HG03135 (cell line): ENCODE measurements around the gene ENOSF1.
"Not testable (repeated sequence)": the region's sequence is repeated elsewhere in the genome, so short reads cannot be mapped to it uniquely, and the experiment has no call there.

ENCODE experiments used
- ATAC-seq: cut with Tn5 transposase; IDR thresholded peaks from one replicate; pipeline ENCODE4 v1.9.1; 2021; ENCODE audit warnings: mild to moderate bottlenecking, moderate library complexity; ENCODE audit not compliant: unreplicated experiment

Gene ENOSF1, protein sequence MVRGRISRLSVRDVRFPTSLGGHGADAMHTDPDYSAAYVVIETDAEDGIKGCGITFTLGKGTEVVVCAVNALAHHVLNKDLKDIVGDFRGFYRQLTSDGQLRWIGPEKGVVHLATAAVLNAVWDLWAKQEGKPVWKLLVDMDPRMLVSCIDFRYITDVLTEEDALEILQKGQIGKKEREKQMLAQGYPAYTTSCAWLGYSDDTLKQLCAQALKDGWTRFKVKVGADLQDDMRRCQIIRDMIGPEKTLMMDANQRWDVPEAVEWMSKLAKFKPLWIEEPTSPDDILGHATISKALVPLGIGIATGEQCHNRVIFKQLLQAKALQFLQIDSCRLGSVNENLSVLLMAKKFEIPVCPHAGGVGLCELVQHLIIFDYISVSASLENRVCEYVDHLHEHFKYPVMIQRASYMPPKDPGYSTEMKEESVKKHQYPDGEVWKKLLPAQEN

DNA sequence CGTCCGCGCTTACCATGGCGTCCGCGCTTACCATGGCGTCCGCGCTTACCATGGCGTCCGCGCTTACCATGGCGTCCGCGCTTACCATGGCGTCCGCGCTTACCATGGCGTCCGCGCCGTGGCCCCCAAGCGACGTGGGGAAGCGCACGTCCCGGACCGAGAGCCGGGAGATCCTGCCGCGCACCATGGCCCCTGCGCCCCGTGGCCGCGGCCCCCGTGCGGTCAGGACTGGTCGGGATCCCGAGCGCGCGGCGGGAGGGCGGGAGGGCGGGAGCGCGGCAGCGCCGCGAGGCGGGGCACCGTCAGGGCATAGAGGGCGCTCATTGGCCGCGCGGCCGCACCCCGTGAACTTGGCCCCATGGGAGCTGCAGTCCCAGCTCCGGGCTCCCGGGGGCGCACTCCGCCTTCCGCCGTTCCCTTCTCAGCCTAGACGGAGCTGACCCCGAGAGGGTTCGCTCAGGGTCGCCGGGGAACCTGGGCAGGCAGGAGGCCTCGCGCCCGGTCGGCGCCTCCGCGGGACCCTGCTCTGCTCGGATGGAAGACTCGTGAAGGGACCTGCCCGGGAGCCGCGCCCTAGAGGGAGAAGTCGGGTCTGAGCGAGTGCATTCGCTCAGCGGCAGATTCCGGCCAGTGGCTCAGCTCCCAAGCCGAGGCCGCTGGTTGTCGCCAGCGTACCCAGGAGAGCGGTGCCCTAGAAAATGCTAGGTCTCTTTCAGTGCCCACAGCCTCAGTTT is at the start of gene ENOSF1:
Gene ENOSF1, minus strand, starts transcription at position 230 of the 734 bp plus-strand sequence. Its CDS starts 43 bp downstream, at position 187.
- ATAC-seq = peak; percentile 86

DNA sequence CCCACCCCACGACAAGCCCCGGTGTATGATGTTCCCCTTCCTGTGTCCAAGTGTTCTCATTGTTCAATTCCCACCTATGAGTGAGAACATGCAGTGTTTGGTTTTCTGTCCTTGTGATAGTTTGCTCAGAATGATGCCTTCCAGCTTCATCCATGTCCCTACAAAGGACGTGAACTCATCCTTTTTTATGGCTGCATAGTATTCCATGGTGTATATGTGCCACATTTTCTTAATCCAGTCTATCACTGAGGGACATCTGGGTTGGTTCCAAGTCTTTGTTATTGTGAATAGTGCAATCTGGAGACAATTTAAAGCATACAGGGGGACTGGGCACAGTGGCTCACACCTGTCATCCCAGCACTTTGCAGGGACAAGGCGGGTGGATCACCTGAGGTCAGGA is 47.4 kb upstream of the ENOSF1 start:
- ATAC-seq = not testable (repeated sequence)

DNA sequence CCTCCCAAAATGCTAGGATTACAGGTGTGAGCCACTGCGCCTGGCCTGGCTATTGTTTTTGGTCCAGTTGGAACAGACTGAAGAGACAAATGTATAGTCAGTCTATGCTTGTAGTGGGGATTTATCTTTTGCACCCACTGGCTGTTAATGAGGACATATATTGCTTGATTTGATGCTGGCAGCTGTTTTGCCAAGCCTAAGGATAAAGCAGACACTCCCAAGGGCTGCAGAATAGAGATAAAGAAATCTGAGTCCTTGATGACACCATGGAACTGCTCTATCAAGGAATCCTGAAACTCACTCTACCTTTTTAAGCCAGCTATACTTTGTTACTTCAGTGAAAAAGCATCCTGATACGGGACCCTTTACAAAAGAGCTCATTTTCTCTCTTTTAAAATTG is 43.1 kb upstream of the ENOSF1 start:
- ATAC-seq = no peak

DNA sequence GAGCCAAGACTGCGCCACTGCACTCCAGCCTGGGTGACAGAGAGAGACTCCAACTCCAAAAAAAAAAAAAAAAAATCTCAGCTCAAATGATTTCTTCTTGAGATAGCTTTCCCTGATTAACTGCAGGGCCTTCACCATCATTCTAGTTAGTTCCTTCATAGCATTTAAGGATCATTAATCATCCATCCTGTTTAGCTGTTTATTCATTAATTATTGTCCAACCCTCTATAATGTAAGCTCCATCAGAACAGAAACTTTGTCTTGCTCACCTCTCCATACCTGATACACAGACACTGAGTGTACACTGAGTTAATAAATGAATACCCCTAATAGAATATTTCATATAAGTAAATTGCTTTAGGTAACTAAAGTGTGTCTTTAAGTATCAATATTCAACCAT is 42.2 kb upstream of the ENOSF1 start:
- no peak for ATAC-seq

DNA sequence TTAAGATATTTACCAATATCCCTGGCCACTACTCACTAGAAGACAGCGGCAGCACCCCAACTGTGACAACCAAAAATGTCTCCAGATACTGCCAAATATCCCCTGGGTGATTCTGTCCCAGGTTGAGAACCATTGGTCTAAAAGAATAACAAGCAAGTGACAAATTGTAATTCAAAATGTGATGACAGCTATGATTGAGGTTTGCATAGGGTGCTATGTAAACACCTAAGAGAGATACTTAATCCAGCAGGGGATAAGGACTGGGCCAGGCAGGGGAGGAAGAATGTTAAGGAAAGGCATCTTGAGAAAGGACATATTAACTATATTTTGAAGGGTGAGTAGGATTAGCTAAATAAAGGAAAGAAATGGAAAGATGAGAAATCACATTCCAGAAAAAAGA is 38.0 kb upstream of the ENOSF1 start:
- ATAC-seq = no peak

DNA sequence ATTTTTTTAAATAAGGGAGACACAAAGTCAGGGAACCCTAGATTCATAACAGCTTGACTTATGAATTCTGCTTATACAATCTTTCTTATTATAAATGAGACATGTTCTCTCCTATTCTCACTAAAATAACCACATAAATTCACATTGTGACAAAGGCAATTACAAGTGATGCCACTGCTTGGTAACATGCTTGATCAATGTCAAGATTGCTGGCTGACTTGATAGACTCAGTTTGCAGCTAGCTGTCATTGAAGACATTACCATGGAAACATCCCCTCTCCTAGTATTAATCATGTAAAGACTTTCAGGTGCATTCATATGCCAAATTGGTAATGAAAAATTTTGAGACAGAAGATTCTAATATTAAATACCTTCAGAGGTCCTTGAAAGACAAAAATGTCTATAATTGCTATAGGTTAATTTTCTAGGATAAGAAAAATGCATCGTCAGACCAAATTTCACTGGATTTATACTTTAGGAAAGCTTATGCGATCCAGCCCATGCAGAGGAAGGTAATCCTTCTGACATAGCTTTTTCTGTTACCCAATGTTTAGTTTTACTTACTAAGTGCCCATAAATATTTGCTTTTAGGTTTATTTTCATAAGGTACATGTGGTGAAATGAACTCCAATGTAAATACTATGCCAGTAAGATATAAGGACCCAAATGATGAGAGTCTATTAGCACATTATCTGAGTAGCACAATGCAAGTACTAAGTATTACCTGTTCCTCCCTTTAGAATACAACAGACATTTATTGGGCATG is 32.6 kb upstream of the ENOSF1 start:
- no peak for ATAC-seq

DNA sequence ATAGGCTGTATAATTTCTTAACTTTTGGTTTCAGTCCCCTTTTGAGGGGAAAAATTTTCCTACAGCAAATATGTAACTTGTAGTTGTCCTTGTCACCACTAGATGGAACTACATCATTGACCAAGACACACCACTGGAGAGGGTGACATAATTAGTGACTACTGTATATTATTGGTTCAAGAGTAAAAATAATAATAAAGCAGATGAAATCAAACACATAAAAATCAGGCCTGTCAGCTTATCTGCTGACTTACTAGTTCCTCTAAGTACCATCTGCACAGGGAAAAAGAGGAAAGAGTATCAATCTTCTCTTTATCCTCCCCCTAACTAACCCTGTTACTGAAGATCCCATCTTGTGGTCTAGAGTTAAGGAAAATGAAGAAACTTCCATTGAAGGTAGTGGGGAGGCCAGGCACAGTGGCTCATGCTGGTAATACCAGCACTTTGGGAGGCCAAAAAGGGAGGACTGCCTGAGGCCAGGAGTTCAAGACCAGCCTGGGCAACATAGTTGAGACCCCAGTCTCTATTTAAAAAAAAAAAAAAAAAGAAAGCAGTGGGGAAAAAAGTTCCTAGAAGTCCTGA is 29.6 kb upstream of the ENOSF1 start:
- ATAC-seq = peak; percentile 82

DNA sequence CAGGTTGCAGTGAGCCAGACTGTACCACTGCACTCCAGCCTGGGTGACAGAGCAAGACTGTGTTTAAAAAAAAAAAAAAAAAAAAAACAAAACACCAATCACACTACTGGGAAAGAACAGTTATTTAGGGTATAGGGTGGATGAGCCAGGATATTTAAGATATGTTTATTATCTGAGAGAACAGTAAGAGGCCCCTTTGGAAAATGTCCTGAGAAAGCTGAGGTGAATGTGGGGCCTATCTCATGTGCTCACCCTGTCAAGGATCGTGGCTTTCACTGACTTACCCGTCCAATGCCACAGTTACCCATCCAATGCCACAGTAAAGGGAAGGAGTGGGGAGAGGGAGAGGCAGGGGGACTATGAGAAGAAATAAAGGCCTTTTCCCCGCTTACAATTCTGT is 19.9 kb upstream of the ENOSF1 start:
- no peak for ATAC-seq

DNA sequence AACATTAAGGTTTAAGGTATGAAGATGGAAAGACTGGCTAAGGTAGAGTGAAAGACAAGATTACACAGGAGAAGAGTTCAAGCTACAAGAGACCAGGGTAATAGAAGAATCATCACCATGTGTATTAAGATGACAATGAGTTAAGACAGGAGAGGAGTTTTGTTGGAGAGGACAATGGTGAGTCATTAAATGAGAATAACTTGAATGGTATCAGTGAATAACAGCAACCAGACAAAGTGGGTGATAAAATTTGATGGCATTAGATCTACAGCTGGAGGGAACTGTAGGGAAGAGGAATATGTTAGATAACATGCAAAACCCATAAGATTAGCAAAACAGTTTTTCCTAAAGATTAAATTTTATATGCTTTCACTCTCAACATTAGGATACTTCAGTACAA is 18.8 kb upstream of the ENOSF1 start:
- ATAC-seq = no peak

DNA sequence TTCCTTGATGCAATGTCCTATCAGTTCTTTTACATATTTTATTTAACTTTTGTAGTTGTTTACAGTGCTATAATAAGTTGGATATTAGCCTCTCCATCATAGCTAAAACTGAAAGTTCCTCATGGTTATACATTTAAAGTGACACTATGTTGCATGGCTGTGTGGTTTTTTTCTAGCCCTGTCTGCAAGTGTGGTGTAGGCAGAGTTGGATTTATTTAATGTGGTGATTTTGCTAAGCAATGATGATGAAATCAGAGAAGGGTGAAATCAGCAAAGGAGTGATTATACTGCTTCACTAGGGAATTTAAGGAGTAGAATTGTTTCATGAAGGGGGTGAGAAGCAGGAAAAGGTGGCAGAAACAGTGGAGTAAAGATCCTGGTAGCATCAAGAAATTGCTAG is 18.3 kb upstream of the ENOSF1 start:
- no peak for ATAC-seq

DNA sequence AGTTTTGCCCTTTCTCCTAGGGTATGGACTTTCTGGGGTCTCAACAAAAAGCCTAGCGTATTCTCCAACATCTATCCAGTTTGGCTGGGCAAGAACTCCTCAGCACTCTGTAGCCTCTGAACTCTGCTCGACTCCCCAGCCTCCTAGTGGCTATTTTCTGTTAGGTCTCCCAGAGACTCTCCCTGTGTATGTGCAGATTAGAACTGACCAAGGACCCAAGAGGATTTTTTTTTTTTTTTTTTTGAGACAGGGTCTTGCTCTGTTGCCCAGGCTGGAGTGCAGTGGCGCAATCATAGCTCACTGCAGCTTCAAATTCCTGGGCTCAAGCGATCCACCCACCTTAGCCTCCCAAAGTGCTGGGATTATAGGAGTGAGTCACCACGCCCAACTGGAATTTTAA is 17.7 kb upstream of the ENOSF1 start:
- ATAC-seq = not testable (repeated sequence)

DNA sequence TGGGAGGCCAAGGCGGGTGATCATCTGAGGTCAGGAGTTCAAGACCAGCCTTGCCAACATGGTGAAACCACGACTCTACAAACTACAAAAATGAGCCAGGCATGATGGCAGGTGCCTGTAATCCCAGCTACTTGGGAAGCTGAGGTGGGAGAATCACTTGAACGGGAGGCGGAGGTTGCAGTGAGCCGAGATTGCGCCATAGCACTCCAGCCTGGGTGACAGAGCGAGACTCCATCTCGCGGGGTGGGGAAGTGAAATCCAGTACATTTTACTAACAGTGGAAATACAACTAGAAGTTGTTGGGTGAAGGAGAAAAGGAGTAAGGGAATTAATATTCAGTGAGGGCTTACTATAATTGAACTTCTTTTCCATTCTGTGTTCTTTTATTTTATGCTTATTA is 13.2 kb upstream of the ENOSF1 start:
- no peak for ATAC-seq

DNA sequence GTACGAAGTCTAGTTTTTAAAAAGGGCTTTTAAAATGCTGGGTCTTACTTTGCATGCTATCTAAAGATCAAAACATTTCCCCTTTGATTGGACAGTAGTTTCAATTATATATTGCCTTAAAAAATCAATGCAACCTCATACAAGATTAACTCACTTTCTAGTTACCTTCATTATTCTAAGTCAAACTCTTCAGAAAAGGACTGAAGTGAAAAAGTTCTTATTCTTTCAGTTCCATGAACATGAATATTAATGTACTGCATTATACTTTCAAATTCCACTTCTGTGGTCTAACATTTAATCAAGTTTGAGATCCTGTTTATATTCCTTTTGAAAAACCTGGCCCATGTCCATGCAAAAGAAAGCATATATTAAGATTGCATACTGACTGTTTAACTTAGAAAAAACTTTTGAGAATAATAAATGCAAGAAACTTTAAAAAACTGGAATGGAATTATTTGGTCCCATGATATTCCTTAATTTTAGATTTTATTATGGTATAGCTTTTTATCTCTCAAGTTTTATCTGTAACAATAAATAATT is 11.2 kb upstream of the ENOSF1 start:
- ATAC-seq = no peak

DNA sequence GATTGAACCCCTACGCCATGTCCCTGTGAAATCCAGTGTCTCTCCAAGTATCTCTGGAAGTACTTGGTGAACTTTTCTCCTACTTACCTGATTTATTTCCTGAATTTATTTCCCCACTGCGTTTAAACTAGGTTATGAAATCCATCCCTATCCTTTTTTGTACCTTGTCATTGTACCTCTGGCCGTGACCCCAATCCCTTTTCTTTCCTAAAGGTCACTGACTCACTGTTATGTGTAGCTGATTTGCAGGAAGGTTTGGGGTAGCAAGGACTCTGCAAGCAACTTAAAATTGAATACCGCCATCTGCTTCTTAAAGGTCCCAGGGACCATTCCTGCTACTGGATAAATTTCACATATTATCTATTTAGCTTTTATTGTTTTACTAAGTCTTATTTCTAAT is 4.6 kb upstream of the ENOSF1 start:
- no peak for ATAC-seq

DNA sequence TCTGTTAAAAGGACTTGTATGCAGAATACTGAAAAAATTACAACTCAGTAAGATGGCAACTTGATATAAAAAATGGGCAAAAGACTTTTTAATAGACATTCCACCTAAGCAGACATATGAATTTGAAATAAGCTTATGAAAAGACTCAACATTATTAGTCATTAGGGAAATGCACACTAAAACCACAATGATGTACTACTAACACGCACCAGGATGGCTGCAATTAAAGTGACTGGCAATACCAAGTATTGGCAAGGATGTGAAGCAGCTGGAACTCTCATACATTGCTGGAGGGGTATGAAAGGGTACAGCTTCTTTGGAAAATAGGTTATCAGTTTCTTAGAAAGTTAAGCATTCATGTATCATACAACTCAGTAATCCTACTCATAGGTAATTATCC is 3.2 kb upstream of the ENOSF1 start:
- no peak for ATAC-seq

DNA sequence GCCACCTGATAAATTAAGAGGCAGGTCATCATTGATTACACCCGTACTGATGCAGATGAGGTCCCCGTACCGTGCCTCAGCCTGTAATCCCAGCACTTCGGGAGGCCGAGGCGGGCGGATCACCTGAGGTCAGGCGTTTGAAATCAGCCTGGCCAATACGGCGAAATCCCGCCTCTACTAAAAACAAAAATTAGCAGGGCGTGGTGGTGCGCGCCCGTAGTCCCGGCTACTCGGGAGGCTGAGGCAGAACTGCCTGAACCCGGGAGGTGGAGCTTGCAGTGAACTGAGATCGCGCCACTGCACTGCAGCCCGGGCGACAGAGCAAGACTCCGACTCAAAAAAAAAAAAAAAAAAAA is 683 bp upstream of the ENOSF1 start:
- no peak for ATAC-seq

DNA sequence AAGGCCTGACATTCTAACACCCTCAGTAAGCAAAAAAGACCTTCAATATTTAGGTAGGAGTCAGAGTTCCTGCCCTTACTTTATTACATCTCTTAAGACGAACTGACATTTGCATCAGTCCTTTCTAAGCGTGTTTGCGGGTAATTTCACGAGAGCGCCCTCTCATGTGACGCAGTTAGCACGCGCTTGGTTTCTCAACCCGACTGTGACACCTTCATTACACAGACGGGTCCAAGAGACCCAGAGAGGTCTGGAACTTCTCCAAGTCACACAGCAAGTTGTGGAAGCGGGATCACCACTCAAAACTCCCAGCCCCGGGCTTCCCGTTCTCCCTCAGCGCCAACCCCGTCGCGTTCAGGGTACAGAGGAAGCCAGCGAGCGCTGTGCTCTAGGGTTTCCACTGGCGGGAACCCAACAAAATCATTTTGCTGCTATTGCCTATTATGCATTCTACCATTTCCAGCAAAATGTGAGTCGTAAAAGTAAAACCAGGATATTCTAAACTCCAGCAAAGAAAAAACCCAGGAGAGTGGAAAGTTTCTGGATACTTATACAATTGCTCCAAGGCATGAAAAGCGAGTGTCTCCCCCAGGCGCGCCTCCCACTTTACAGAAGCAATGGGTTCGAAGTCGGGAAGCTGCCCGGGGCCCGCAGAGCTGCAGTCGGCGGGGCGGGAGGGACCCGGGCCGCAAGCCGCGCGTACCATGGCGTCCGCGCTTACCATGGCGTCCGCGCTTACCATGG is 601 bp downstream of the ENOSF1 start:
- peak; percentile 67 for ATAC-seq

DNA sequence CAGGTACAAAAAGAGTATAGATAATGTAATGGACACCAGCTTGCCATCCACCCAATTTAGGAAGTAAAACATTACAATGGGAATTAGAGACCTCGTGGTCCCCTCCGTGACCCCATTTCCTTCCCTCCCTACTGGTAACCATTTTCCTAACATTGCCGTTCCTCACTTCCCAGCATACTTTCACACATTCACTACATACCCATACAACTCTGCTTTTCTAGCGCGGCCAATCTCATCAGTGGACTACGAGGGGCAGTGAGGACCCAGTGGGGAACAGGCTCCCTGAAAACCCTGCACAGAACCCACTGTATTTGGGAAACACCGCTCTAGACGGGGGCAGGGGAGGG is 1.1 kb downstream of the ENOSF1 start:
- peak; percentile 16 for ATAC-seq

DNA sequence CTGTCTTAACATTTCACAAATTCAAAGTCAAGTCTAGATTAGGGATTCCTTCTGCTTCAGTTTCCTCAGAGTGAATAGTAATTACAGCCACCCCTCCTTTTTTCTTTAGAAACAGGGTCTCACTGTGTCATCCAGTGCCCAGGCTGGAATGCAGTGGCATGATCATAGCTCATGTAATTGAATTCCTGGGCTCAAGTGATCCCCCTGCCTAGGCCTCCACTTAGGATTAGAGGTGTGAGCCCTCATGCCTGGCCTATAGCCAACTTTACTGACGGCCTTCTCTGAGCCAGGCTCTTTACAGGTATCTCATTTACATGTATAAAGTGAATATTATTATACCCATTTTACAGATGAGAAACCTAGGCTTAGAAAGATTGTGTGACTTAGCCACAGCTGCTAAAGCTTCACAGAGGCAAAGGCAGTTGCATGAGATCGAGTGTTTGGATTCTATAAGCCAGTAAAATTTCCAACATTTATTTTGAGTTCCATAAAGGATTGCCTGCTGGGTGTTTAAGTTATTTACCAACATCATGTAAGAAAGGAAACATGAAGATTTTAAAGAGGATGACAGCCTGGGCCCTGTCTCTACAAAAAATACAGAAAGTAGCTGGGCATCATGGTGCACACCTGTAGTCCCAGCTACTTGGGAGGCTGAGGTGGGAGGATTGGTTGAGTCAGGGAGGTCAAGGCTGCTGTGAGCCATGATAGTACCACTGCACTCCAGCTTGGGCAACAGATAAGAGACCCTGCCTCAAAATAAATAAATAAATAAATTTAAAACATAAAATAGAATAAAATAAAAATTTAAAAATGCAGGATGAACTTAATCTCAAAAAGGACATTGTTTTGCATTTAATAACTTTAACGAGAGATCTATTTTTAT is 1.8 kb downstream of the ENOSF1 start:
- no peak for ATAC-seq
